ENCODE measurements around the gene FBXO3.

Gene FBXO3

GRCh38 chr11:33713856-33714398, 60.4 kb downstream of the FBXO3 start:
- Histone ChIP-seq H3K4me1 (ENCODE audit: control insufficient read depth, low read length) (no peaks in the 10 kb centered on the region), H4K20me1 (ENCODE audit: control insufficient read depth, insufficient read depth, low read depth, low read length) (no peaks in the 10 kb centered on the region), H3K4me3 (ENCODE audit: low read length) (no peak overlapping the region), H3K36me3 (ENCODE audit: control insufficient read depth, low read length) (peaks cover 9% of the 10 kb centered on the region), H3K9me3 (ENCODE audit: control insufficient read depth, insufficient read depth, low read length) (no peaks in the 10 kb centered on the region), H3K27ac (ENCODE audit: low read depth, low read length) (no peak overlapping the region), H3K9me2 (replicated peaks; ENCODE audit: control insufficient read depth, low read length) (no peaks in the 10 kb centered on the region), H3K4me2 (ENCODE audit: low read length) (no peak overlapping the region), H3K27me3 (ENCODE audit: control insufficient read depth, low read length) (no peaks in the 10 kb centered on the region), H3F3A (ENCODE audit: control insufficient read depth, insufficient read depth) (no peaks in the 10 kb centered on the region), H3K79me2 (ENCODE audit: control insufficient read depth, low read length) (no peaks in the 10 kb centered on the region)
- TF ChIP-seq EZH2phosphoT487 (IDR thresholded peaks at IDR 0.05; ENCODE audit: borderline replicate concordance, low read length) (no peak), CTCF (IDR thresholded peaks at IDR 0.05; ENCODE audit: low read depth, low read length, poor library complexity, severe bottlenecking) (no peak)

GRCh38 chr11:33713151-33713855, 61.0 kb downstream of the FBXO3 start:
- H3K27me3 ChIP-seq (ENCODE audit: control insufficient read depth, low read length): no peaks in the 10 kb centered on the region
- H3K9me3 ChIP-seq (ENCODE audit: control insufficient read depth, insufficient read depth, low read length): no peaks in the 10 kb centered on the region
- H3F3A ChIP-seq (ENCODE audit: control insufficient read depth, insufficient read depth): no peaks in the 10 kb centered on the region
- H3K27ac ChIP-seq (ENCODE audit: low read depth, low read length): no peak overlapping the region
- H3K79me2 ChIP-seq (ENCODE audit: control insufficient read depth, low read length): no peaks in the 10 kb centered on the region
- peaks cover 9% of the 10 kb centered on the region for H3K36me3 ChIP-seq (ENCODE audit: control insufficient read depth, low read length)
- H3K4me3 ChIP-seq (ENCODE audit: low read length): no peak overlapping the region
- H3K9me2 ChIP-seq (replicated peaks; ENCODE audit: control insufficient read depth, low read length): no peaks in the 10 kb centered on the region
- H4K20me1 ChIP-seq (ENCODE audit: control insufficient read depth, insufficient read depth, low read depth, low read length): no peaks in the 10 kb centered on the region
- TF ChIP-seq EZH2phosphoT487 (IDR thresholded peaks at IDR 0.05; ENCODE audit: borderline replicate concordance, low read length): no peak
- TF ChIP-seq CTCF (IDR thresholded peaks at IDR 0.05; ENCODE audit: low read depth, low read length, poor library complexity, severe bottlenecking): no peak
- no peak overlapping the region for H3K4me2 ChIP-seq (ENCODE audit: low read length)
- no peaks in the 10 kb centered on the region for H3K4me1 ChIP-seq (ENCODE audit: control insufficient read depth, low read length)

GRCh38 chr11:33712436-33712835, 61.9 kb downstream of the FBXO3 start:
- no peaks in the 10 kb centered on the region for H3F3A ChIP-seq (ENCODE audit: control insufficient read depth, insufficient read depth)
- TF ChIP-seq CTCF (IDR thresholded peaks at IDR 0.05; ENCODE audit: low read depth, low read length, poor library complexity, severe bottlenecking) (no peak), EZH2phosphoT487 (IDR thresholded peaks at IDR 0.05; ENCODE audit: borderline replicate concordance, low read length) (no peak)
- H3K4me2 ChIP-seq (ENCODE audit: low read length): no peak overlapping the region
- no peaks in the 10 kb centered on the region for H3K27me3 ChIP-seq (ENCODE audit: control insufficient read depth, low read length)
- H3K79me2 ChIP-seq (ENCODE audit: control insufficient read depth, low read length): no peaks in the 10 kb centered on the region
- H3K9me2 ChIP-seq (replicated peaks; ENCODE audit: control insufficient read depth, low read length): no peaks in the 10 kb centered on the region
- H4K20me1 ChIP-seq (ENCODE audit: control insufficient read depth, insufficient read depth, low read depth, low read length): no peaks in the 10 kb centered on the region
- no peaks in the 10 kb centered on the region for H3K4me1 ChIP-seq (ENCODE audit: control insufficient read depth, low read length)
- H3K27ac ChIP-seq (ENCODE audit: low read depth, low read length): no peak overlapping the region
- H3K9me3 ChIP-seq (ENCODE audit: control insufficient read depth, insufficient read depth, low read length): no peaks in the 10 kb centered on the region
- peaks cover 9% of the 10 kb centered on the region for H3K36me3 ChIP-seq (ENCODE audit: control insufficient read depth, low read length)
- no peak overlapping the region for H3K4me3 ChIP-seq (ENCODE audit: low read length)
